PC-3 (cell line): ENCODE results near the gene S100A8. TPM values are rescaled to one million over a fixed set of nuclear protein-coding genes. Genes with fewer than 3 reads are reported as not detected.

Source experiments
- ATAC-seq: fragments of 200-7000 bp; cut with Tn5 transposase; 2 replicates; pipeline ENCODE4 v1.9.1; 2020; ENCODE audit warnings: mild to moderate bottlenecking, moderate library complexity
- BruUV-seq: library from RNA; stranded (reverse); fragments of 400-500 nt; replicated peaks from 2 replicates; lab custom pipeline; 2021; lab: Mats Ljungman, UMichigan
- CTCF ChIA-PET: fragments of 300-600 bp; sonication (Branson Sonifier 250); formaldehyde crosslinking; loops from one replicate; lab custom pipeline; 2022; ENCODE audit warnings: antibody characterized with exemption; lab: Charles Lee
- POLR2A ChIA-PET: fragments of 300-600 bp; sonication (Branson Sonifier 250); formaldehyde crosslinking; loops from one replicate; lab custom pipeline; 2022; ENCODE audit warnings: antibody characterized with exemption; ENCODE audit not compliant: unreplicated experiment; lab: Charles Lee
- DNase-seq: peaks from one replicate; pipeline ENCODE4 v3.0.0-alpha.2; 2015
- H2AFZ ChIP-seq: fragments of 300-600 bp; sonication (generic); 2 replicates; pipeline ENCODE4 v1.6.0; 2016; ENCODE audit warnings: antibody characterized with exemption, low read length
- H3F3A ChIP-seq: fragments of 300-600 bp; sonication (generic); one replicate; pipeline ENCODE4 v1.6.0; 2017; ENCODE audit warnings: antibody characterized with exemption, low read length, control low read depth, mild to moderate bottlenecking; ENCODE audit not compliant: unreplicated experiment
- H3K27ac ChIP-seq: fragments of 300-600 bp; sonication (generic); 2 replicates; pipeline ENCODE4 v1.5.1; 2016; ENCODE audit warnings: mild to moderate bottlenecking, low read length
- H3K27me3 ChIP-seq: fragments of 300-600 bp; sonication (generic); 2 replicates; pipeline ENCODE4 v1.6.1; 2016; ENCODE audit warnings: low read length, mixed read lengths
- H3K36me3 ChIP-seq: fragments of 300-600 bp; sonication (generic); 2 replicates; pipeline ENCODE4 v1.6.1; 2016; ENCODE audit warnings: low read depth, mixed run types, low read length, mixed read lengths
- H3K4me1 ChIP-seq: fragments of 300-600 bp; sonication (generic); 2 replicates; pipeline ENCODE4 v1.5.1; 2016; ENCODE audit warnings: low read length; ENCODE audit not compliant: insufficient read depth
- H3K4me2 ChIP-seq: fragments of 300-600 bp; sonication (generic); 2 replicates; pipeline ENCODE4 v1.6.0; 2016; ENCODE audit warnings: low read length
- H3K4me3 ChIP-seq: fragments of 300-600 bp; sonication (generic); 2 replicates; pipeline ENCODE4 v1.5.1; 2016; ENCODE audit warnings: mild to moderate bottlenecking, low read length, mixed read lengths
- H3K79me2 ChIP-seq: fragments of 300-600 bp; sonication (generic); 2 replicates; pipeline ENCODE4 v1.6.1; 2017; ENCODE audit warnings: low read length, mixed read lengths
- H3K9ac ChIP-seq: fragments of 300-600 bp; sonication (generic); 2 replicates; pipeline ENCODE4 v1.6.0; 2016; ENCODE audit warnings: mild to moderate bottlenecking, low read length
- H3K9me2 ChIP-seq: fragments of 300-600 bp; sonication (generic); replicated peaks from 2 replicates; pipeline ENCODE4 v1.6.1; 2016; ENCODE audit warnings: mixed run types, low read length, mixed read lengths
- H3K9me3 ChIP-seq: fragments of 300-600 bp; sonication (generic); 2 replicates; pipeline ENCODE4 v1.6.1; 2016; ENCODE audit warnings: low read length, mixed read lengths
- H4K20me1 ChIP-seq: fragments of 300-600 bp; sonication (generic); 2 replicates; pipeline ENCODE4 v1.6.1; 2016; ENCODE audit warnings: low read length, mixed read lengths
- CTCF ChIP-seq: fragments of 300-600 bp; sonication (generic); conservative IDR thresholded peaks from 2 replicates; pipeline ENCODE4 v1.5.1; 2017; ENCODE audit warnings: antibody characterized with exemption, low read depth, mild to moderate bottlenecking, low read length
- EZH2 ChIP-seq: fragments of 300-600 bp; sonication (generic); IDR thresholded peaks from one replicate; pipeline ENCODE4 v1.6.1; 2017; ENCODE audit warnings: antibody characterized with exemption, mild to moderate bottlenecking, low read length; ENCODE audit not compliant: unreplicated experiment
- EZH2phosphoT487 ChIP-seq: fragments of 300-600 bp; sonication (generic); IDR thresholded peaks from 2 replicates; pipeline ENCODE4 v1.6.1; 2018; ENCODE audit warnings: mild to moderate bottlenecking, antibody characterized with exemption, low read length, borderline replicate concordance
- intact Hi-C: fragments of 100-400 bp; cut with micrococcal nuclease; formaldehyde crosslinking; loops from 2 replicates; pipeline ENCODE4 v1.9.0; 2023
- total RNA-seq: library from RNA; depleted of rRNA; stranded (reverse); fragments of >200 nt; gene quantifications from 2 replicates; pipeline ENCODE4 v1.2.3, GENCODE V29; 2014

S100A8 gene
- total RNA-seq, 1 experiment from 2014 or later, result 0.29 TPM

DNA sequence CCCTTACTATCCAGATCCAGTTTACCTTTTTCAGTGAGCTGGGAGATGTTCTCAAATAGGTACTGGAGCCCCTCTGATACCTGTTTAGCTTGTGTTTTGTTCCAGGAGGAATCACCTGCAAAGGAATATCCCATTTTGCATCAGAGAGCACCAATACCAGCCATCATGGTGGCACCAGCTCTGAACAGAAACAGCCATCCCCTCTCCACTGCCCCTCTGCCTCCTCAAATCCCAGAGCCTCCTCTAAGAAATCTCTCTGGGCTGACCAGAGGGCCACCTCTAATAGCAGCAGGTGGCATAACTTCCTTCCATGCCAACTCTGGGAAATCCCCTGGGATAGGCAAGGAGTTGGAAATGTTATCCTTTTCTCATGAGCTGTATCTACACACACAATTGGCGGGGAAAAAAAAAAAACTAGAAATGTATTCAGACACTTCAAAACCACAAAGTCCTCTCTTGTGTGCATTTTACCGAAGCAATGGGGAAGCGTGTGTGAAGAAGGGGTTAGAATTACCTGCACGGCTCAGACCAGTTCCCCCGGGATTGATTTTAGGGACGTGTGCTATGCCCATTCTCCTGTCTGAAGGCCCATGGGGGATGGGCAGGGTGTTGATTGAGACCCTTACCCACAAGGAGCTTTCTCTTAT is 44.7 kb downstream of the S100A8 start:
- no peak for ATAC-seq
- POLR2A ChIA-PET, result no interaction called here
- H3K27ac ChIP-seq, result no peak overlapping the region
- H3K4me3 ChIP-seq, result no peak overlapping the region
- TF ChIP-seq CTCF (no peak), EZH2phosphoT487 (no peak), EZH2 (no peak)
- no peaks in the 10 kb centered on the region for H3K36me3 ChIP-seq
- H4K20me1 ChIP-seq, result no peaks in the 10 kb centered on the region
- H3K9me2 ChIP-seq, result no peaks in the 10 kb centered on the region
- H3K4me1 ChIP-seq, result no peaks in the 10 kb centered on the region
- no peaks in the 10 kb centered on the region for H3F3A ChIP-seq
- BruUV-seq, result no TSS peak
- no peak for DNase-seq
- no peaks in the 10 kb centered on the region for H3K79me2 ChIP-seq
- H3K9ac ChIP-seq, result no peak overlapping the region
- no peak overlapping the region for H2AFZ ChIP-seq
- H3K4me2 ChIP-seq, result no peak overlapping the region
- intact Hi-C loops, result no loop called here
- peaks cover 96% of the 10 kb centered on the region for H3K27me3 ChIP-seq
- CTCF ChIA-PET, result no interaction called here
- no peaks in the 10 kb centered on the region for H3K9me3 ChIP-seq

GRCh38 chr1:153345187-153346076 is 45.4 kb downstream of the S100A8 start:
- no TSS peak for BruUV-seq

More at GRCh38 chr1:153345187-153346076, 45.4 kb downstream of the S100A8 start:
- intact Hi-C loops, result no loop called here
- H3K9ac ChIP-seq, result no peak overlapping the region
- TF ChIP-seq EZH2phosphoT487 (no peak), CTCF (no peak), EZH2 (no peak)
- POLR2A ChIA-PET, result no interaction called here
- H3K36me3 ChIP-seq, result no peaks in the 10 kb centered on the region
- H3F3A ChIP-seq, result no peaks in the 10 kb centered on the region
- no peaks in the 10 kb centered on the region for H3K79me2 ChIP-seq
- ATAC-seq (no peak), DNase-seq (no peak)
- H2AFZ ChIP-seq, result no peak overlapping the region
- no peaks in the 10 kb centered on the region for H3K9me3 ChIP-seq
- H3K4me2 ChIP-seq, result no peak overlapping the region
- peaks cover 97% of the 10 kb centered on the region for H3K27me3 ChIP-seq
- H3K4me1 ChIP-seq, result no peaks in the 10 kb centered on the region
- no peaks in the 10 kb centered on the region for H4K20me1 ChIP-seq
- no peak overlapping the region for H3K27ac ChIP-seq
- CTCF ChIA-PET, result no interaction called here
- H3K4me3 ChIP-seq, result no peak overlapping the region
- H3K9me2 ChIP-seq, result no peaks in the 10 kb centered on the region
